Hematopoietic multipotent progenitor cell treated with erythropoietin and hydrocortisone succinate and interleukin-3 and kit ligand, for 17 days (in vitro differentiated cells): ENCODE data around the gene SHANK2.
"Not testable (repeated sequence)": the region's sequence is repeated elsewhere in the genome, so short reads cannot be mapped to it uniquely, and the experiment has no call there.

Source experiments
- DNase-seq: peaks from one replicate; pipeline ENCODE4 v3.0.0-alpha.2; 2015; ENCODE audit warnings: low spot score

The SHANK2 gene

DNA sequence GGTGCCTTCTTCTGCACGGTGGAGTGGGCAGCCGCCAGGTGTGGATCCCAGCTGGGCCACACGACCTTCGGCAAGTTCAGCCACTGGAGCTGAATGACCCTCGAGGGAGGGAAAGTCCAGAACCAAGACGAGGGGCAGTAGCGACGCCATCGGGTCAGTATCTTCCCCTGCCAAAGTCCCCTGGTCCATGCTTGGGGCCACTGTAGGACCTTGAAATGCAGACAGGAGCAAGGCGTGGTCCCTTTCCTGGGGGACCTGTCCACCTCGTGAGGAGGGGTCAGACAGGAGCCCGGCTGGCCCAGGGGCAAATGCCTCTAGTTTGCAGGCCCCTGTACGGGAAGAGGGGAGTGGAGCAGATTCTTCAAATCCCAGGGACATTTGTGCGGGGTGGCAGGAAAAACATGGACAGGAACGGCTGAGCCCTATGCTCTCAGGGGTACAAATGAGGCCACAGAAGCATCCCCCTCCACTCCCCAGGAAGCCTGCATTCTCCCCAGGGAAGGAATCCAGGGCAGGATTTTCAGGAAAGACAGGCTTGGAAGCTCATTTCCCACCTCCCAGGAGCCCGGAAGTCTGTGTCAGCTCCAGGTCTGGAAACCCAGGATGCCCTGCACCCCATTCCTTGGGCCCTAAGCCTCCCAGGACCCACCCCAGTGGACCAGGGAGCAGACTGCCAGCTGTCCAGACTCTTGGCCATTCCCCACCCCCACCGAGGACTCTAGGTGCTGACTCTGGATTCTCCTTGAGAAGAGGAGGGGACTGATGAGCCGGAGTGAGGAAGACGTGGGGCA lies 6.6 kb downstream of the SHANK2 start:
- no peak for DNase-seq

DNA sequence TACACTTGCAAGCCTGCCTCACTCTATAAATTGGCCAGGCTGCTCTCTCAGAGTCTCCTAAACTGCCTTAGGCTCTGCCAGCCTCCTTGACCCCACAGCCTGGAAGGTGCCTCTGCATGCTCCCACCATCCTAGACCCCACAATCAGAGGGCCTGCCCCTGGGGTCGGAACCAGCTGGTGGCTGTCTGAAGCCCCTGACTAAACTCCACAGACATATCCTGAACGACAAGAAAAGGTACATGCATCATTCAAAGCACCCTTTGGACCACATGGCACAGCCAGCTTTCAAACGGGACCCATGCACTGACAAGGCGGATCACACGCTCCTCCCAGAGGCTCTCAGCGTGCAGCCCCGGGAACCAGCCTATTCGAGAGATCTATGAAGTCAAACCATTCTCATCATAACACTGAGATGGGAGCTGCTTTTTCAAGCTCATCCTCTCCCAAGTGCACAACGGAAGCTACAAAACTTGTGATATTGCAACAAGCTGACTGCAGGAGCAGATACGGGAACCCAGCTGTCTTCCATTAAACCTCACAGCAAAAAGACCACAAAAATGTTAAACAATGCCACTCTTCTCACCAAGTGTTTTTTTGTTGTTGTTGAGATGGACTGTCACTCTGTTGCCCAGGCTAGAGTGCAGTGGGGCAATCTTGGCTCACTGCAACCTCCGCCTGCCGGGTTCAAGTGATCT lies 8.1 kb downstream of the SHANK2 start:
- no peak for DNase-seq

DNA sequence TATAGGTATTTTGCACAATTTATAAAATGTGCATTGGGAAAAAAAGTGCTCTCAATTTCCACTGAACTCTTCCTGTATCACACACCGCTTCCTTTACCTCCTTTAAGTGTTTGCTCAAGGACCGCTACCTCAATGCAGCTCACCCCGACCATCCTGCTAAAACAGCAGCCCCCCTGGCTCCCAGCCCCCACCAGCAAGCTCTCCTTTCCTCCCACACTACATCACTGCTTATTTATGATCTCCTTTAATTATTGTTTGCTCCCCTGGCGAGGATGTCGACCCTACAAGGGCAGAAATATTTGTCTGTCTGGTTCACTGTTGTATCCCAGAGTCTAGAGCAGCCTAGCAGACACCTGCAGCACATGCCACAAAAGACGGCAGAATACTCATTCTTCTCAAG lies 10.0 kb downstream of the SHANK2 start:
- no peak for DNase-seq

DNA sequence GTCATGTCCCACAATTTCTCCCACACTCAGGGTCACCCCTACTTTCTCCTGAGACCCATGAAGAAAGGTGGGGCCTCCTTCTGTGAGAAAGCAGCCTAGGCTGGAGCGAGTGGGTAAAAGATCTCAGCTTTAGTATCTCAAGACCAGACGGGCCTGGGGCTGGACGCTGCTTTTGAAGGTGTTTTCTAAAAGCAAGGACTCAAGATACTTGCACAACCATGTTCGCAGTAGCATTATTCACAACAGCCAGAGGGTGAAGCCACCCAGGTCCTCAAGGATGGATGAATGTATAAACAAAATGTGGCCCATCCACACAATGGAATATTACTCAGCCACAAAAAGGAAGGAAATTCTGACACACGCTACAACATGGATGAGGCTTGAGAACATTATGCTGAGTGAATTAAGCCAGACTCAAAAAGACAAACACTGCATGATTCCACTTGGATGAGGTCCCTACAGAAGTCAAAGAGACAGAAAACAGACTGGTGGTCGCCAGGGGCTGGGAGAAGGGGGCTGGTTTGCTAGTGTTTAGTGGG lies 10.6 kb downstream of the SHANK2 start:
- DNase-seq, result no peak

DNA sequence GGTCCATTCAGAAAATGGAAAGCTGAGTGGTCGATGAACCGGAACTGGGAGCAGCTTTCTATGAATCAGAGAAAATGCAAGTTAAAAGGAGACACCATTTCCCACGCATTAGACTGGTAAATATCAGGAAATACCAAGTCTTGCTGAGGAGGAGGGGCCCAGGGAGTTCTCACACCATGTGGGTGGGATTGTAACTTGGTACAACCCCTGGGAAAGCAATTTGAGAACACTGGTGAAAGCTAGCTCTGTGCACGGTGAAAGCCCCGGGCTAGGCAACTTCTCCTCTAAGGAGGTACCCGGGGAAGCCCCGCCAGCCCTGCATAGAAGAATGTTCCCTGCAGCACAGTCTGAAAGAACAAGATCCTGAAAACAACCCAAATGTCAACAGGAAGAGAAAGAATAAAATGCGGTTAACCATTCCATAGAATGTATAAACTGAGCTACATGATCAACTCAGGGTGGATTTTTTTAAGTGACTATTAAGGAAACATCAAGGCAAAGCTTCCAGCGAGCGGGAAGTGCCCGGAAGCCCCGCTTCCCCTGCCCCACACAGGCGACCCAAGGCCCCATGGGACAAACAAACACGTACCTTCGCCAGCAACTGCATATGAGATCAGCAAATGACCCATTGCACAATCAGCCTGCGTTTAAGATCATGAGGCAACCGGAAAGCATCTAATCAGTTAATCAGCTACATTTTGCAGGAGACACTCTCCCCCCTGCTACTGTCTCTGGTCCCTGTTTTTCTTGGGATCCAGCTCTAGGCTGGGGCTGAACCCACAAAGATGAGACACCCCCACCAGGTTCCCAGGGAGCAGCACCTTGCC lies 11.3 kb downstream of the SHANK2 start:
- DNase-seq, result no peak

DNA sequence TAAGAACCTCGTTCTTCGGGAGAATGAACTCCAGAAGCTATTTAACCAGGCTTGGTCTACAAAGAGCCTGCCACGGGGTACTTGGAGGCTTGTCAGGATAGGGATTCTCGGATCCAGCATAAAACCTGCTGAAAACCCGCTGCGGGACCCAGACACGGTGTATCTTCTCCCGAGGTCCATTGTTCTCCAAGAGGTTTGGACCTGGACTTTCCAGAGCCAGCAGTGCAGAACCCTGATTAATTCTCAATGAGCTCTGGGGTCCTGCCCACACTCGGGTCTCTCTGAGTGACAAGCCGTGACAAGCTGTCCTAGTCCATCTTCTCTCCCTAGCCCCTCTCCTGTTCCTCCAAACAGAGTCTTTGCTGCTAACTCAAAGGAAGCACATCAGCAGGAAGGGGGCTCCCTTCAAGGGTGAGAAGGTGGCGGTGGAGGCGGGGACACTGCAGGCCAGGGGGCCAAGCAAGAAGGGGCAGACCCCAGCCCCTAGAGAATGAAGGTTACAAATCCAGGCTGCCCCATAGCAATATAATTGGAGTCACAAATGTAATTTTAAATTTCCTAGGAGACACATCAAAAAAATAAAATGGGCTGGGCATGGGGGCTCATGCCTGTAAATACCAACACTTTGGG lies 12.2 kb downstream of the SHANK2 start:
- no peak for DNase-seq

DNA sequence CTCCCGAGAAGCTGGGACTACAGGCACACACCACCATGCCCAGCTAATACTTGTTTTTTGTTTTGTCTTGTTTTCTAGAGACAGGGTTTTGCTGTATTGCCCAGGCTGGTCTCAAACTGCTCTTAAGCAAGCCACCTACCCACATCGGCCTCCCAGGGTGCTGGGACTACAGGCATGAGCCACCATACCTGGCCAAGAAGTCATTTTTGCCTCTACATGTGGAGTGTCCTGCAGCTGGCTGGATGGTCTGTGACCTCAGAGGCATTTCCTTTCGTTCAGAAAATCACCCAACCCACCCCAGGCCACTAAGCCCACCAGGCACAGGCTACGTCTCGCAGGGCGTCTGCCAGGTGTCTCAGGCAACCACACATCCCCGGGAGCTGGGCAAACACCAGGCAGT lies 12.8 kb downstream of the SHANK2 start:
- no peak for DNase-seq

DNA sequence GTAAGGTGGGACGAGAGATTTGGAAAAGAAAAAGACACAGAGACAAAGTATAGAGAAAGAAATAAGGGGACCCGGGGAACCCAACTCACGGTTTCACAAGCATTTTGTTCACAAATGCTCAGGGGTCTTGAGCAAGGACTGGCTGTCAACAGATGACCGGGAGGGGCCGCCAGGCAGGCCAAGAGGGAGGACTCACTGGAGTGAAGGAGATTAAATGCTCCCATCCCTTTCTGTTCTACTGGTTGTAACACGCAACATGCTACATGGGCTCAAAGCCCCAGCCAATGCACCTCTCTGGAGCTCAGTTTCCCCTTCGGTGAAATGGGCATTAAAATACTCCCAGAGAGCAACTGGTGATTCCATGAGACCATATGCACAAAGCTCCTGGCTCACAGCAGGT lies 13.4 kb downstream of the SHANK2 start:
- DNase-seq, result no peak

DNA sequence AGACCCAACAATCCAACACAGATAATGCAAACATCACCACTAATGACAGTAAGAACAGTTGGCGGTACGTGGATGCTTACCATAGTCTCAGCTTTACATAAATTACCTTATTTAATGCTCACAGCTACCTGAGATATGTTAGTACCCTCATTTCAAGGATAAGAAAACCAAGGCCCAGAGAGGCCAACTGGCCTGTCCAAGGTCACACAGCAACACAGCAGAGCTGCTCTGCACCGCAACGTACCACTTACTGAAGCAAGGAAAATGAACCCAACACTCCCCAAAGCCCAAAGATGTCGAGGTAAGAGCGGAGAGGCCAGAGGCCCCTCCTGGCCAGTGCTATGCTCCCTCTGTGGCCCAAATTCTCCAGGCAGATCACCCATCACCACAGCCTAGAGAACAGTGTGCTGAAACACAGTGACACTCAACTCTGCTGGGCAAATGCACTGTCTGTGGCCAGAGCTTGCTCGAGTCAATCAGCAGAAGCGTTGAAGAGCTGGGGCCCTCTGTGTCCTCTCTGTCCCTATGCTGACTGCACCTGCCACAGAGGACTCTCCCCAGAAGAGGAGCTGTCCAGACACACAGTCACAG lies 14.0 kb downstream of the SHANK2 start:
- no peak for DNase-seq

DNA sequence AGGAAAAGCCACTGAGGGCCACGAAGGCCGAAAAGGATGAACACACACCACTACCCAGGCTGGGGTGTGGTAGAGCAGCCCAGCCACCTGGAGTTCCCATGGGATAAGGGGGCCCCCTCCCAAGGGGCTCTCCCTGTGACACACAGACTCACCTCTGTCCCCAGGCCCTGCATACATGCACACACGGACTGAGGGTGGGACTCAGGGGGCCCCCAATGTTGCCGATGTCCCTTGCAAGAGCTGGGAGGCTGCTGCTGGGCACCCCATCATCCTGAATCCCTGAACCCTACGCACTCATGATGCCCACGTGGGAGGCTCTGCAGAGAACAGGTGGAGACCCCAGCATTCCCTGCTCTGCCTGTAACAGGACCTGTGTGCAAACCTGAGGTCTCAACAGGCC lies 14.5 kb downstream of the SHANK2 start:
- no peak for DNase-seq

DNA sequence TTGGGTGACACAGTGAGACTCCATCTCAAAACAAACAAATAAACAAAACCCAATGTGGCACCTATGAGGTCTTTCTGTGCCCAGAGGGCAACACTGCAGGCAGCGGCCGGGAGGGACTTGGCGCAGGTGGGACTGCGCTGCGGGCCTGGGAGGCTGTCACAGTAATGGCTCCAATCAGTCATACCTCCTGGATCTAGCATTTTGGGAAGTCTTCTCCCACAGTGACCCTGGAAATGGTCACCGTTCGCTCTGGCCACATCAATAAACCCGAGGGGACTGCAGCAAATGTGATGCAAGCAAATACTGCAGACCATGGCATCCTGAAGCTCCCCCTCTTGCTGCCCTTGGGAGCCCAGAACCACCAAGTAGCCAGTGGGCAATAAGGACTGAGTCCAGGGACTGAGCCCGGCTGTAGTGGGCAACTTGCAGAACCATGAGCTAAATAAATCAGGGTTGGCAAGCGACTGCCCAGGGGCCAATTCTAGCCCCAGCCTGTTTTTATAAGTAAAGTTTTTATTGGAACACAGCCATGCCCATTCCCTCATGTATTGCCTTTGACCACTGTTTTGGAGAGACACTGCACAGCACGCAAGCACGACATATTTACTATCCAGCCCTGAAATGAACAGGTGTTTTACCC lies 15.4 kb downstream of the SHANK2 start:
- no peak for DNase-seq

DNA sequence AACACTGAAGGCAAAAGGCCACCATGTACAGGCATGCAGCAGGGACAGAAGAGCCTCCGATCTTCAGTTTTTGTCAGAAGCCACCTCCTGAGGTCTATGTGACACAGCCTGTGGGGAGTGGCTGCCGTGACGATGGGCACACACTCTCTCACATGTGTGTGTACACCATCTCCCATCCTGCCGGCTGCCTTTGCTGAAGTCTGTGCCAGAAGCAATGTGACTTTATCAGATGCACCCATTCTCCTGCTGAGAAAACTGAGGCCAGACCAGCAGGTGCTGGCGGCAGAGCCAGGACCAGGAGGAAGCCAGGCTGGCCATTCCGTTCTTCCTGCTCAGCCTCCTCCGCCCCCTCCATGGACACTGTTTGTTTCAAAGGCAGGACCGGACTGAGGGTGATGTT lies 16.7 kb downstream of the SHANK2 start:
- no peak for DNase-seq

DNA sequence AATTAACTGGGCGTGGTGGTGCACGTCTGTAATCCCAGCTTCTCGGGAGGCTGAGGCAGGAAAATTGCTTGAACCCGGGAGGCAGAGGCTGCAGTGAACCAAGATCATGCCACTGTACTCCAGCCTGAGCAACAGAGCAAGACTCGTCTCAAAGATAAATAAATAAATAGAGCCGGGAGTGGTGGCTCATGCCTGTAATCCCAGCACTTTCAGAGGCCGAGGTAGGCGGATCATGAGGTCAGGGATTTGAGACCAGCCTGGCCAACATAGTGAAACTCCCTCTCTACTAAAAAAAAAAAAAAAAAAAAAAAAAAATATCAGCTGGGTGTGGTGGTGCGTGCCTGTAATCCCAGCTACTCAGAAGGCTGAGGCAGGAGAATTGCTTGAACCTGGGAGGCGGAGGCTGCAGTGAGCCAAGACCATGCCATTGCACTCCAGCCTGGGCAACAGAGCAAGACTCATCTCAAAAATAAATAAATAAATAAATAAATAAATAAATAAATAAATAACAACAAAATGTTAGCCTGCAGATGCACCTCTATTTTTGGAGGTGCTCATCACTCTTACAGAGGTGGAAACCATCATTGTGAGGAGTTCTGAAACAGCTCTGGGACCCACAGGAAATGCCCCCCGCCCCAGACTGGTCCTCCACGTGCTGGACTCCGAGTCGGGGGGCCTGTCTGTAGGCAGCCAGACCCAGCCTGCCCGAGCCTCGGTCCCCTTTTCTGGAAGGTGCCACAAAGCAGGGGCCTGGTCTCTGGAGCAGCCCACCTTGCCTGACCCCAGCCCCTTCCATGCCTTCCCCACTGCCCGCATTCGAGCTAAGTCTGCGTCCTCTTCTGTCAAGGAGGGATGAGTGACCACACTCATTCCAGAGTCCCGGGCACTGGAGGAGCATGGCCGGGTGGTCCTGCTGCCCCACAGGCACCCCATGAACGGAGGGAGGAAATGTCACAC lies 18.2 kb downstream of the SHANK2 start:
- DNase-seq, result not testable (repeated sequence)

DNA sequence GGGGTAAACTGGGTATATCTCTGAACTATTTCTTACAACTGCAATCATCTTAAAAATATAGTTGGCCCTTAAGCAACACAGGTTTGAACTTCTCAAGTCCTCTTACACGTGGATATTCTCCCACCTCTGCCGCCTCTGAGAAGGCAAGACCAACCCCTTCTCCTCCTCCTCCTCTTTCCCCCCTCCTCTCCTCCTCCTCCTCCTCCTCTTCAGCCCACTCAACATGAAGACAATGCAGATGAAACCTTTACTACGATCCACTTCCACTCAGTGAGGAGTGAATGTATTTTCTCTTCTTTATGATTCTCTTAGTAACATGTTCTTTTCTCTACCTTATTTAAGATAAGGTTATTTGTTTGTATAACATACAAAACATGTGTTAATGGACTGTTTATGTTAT lies 20.0 kb downstream of the SHANK2 start:
- DNase-seq, result no peak

DNA sequence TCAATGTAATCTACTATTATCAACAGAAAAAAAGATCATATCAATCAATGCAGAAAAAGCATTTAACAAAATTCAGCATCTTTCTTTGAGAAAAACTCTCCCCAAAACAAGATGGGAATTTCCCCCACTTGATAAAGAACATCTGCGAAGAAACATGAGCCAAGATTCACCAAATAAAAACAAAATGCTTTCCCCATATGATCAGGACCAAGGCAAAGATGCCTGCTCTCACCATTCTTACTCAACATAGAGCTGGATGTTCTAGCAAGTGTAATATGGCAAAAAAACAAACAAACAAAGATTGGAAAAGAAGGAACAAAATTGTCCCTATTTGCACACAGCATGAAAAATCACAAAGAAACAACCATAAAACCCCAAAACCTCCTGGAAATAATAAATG lies 23.4 kb downstream of the SHANK2 start:
- DNase-seq, result no peak

DNA sequence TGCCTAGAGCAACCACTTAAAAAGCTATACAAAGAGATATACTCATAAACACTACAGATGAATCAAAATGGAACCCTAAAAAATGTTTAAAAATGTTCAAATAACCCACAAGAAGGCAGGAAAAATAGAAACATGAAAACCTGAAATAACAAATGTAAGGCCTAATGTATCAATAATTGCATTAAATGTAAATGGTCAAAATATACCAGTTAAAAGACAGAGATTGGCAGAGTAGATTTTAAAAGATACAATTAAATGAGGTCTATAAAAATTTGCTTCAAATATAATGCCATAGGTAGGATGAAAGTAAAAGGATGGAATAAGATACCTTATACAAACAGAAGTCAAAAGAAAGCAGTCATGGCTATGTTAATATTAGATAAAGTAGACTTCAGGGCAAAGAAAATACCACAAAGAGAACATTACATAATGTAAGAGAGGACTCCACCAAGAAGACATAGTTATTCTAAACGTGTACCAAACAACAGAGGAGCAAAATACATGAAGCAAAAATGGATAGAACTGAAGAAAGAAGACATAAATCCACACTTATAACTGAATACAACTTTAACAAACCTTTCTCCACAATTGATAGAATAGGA lies 25.2 kb downstream of the SHANK2 start:
- DNase-seq, result no peak

DNA sequence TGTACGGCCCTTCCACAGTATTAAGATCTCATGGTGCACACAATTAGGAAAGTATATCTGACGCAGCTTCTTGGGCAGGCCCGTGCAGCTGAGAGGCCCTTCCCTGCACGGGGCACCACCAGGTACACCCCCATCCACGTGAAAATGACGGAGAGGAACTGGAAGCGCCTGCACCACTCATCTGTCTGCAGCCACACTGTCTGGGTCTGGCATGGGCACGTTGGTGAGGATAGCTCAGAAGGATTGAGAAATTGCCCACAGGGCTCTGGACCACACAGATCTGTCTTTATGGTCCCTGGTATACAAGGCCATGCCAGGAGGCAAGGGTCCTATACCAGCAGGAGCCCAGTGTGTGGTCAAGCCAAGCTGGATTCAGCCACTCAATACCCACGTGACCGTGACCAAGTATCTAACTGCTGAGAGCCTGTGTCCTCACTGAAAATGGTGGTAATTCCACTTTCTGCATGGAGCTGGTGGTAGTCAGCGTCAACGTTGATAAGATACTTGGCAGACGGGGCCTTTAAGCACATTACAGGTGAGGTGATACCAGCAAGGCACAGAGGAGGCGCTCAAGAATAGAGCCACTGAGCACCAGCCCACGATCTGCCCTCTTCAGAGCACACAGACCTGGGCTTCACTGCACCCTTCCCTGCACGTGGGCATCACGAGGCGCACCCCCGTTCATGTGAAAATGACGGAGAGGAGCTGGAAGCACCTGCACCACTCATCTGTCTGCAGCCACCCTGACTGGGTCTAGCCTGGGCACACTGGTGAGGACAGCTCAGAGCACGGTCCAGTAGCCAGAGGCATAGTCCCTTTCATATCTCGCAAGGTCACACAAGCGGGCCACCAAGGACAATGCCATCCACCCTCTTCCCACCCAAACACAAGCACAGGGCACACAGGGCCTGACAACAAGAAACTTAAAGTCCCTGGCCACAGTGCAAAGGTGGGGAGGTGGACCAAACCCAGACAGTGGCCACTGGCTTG lies 28.4 kb downstream of the SHANK2 start:
- DNase-seq, result no peak

DNA sequence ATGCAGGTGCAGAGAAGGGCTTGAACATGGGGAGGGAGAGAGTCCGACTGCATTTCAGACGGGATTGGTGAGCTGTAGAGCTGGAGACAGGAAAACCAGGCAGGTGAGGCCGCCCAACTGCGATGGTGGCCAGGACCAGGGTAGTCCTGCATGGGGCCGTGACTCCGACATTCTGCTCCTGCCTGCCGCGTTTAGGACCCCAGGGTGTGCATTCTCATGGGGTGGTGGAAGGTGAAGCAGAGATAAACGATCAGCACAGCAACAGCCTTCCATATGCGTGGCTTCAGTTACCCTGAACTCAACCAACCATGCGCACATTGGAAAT lies 29.3 kb downstream of the SHANK2 start:
- DNase-seq, result no peak
